Gastroesophageal sphincter (tissue), 4 donors: ENCODE results near the gene ANP32B. TPM values are rescaled to one million over a fixed set of nuclear protein-coding genes. Genes with fewer than 3 reads are reported as not detected.

Source experiments
- ATAC-seq: fragments of 150-250 bp; one replicate; pipeline ENCODE4 v1.9.1; 2016; ENCODE audit warnings: mild to moderate bottlenecking, moderate library complexity
- H3K27ac ChIP-seq, 4 donors: fragments of 200-600 bp; sonication (generic) in 3 of 4; 1 replicate in 3 of 4; 2 replicates in 1 of 4; pipeline ENCODE4 v1.5.1; 2016 to 2019
- H3K27me3 ChIP-seq: fragments of 200-600 bp; sonication (generic); one replicate; pipeline ENCODE4 v1.5.1; 2019
- H3K36me3 ChIP-seq, 2 donors: fragments of 200-600 bp; sonication (generic); one replicate each; pipeline ENCODE4 v1.5.1; 2019; ENCODE audit warnings: control low read depth in 1 of 2
- H3K4me1 ChIP-seq, 3 donors: fragments of 200-600 bp; sonication (generic); 1 replicate in 2 of 3; 2 replicates in 1 of 3; pipeline ENCODE4 v1.5.1; 2016 to 2019; ENCODE audit warnings: control low read depth in 2 of 3
- H3K4me3 ChIP-seq, 2 donors: fragments of 200-600 bp; sonication (generic); one replicate each; pipeline ENCODE4 v1.5.1; 2019; ENCODE audit warnings: mild to moderate bottlenecking in 1 of 2, moderate library complexity in 1 of 2
- H3K9me3 ChIP-seq, 3 donors: fragments of 200-600 bp; sonication (generic); one replicate each; pipeline ENCODE4 v1.5.1; 2017 to 2019; ENCODE audit warnings: control low read depth in 2 of 3
- CTCF ChIP-seq, 4 experiments: fragments of 200-600 bp in 2 of 4; fragments of 450-650 bp in 2 of 4; sonication (generic) in 1 of 4; IDR thresholded peaks; one replicate each; pipeline ENCODE4 v1.5.1; 2017 to 2019; ENCODE audit warnings: antibody characterized with exemption in 4 of 4, mild to moderate bottlenecking in 2 of 4, moderate library complexity in 2 of 4
- EP300 ChIP-seq: sonication (generic); formaldehyde crosslinking; IDR thresholded peaks from one replicate; pipeline ENCODE4 v1.6.1; 2017; ENCODE audit warnings: antibody characterized with exemption, mild to moderate bottlenecking
- POLR2A ChIP-seq, 2 donors: fragments of 450-650 bp; IDR thresholded peaks; one replicate each; pipeline ENCODE4 v1.6.1; 2017; ENCODE audit warnings: antibody characterized with exemption in 2 of 2, mild to moderate bottlenecking in 2 of 2, moderate library complexity in 1 of 2
- POLR2AphosphoS5 ChIP-seq: sonication (generic); formaldehyde crosslinking; IDR thresholded peaks from one replicate; pipeline ENCODE4 v1.6.1; 2017; ENCODE audit warnings: antibody characterized with exemption
- WGBS, 2 donors: methylation state at CpG; one replicate each; pipeline ENCODE4 v1.1.5; 2018; ENCODE audit warnings: low coverage in 1 of 2; 5-methylcytosine and 5-hydroxymethylcytosine counted together
- total RNA-seq, 4 donors: library from RNA; depleted of rRNA; stranded (reverse); fragments of >200 nt; gene quantifications; one replicate each; pipeline ENCODE4 v1.1.0, GENCODE V29; 2016

Gene ANP32B
- total RNA-seq, 4 donors from 2014 or later: 33.0 to 41.0 (median 36.1) TPM

- no peaks in the 10 kb centered on the region for H3K4me1 ChIP-seq
- WGBS, 2 donors: 70 to 76% methylated on average over 3 of the region's 3 CpGs
- no peak within 1 kb of the TSS for H3K4me3 ChIP-seq
- H3K9me3 ChIP-seq: no peaks in the 10 kb centered on the region
- peaks cover 57% of the 10 kb centered on the region for H3K27me3 ChIP-seq
- no peak for TF ChIP-seq EP300
- TF ChIP-seq POLR2A (IDR thresholded peaks at IDR 0.05): no peak
- TF ChIP-seq POLR2AphosphoS5: no peak
- TF ChIP-seq CTCF (IDR thresholded peaks at IDR 0.05): no peak
- no peak within 1 kb of the TSS for H3K27ac ChIP-seq
- no peak for ATAC-seq
- H3K36me3 ChIP-seq: no peaks in the 10 kb centered on the region
These were observed 45.0 kb upstream of the ANP32B start, which contains the start of gene HEMGN for GRCh38 chr9:97938081-97938644. Gene HEMGN, minus strand, starts transcription at chr9:97938172. Its CDS starts 36 bp downstream, at chr9:97938136.

- Histone ChIP-seq H3K4me1 (no peaks in the 10 kb centered on the region), H3K9me3 (no peaks in the 10 kb centered on the region), H3K27ac (no peak overlapping the region), H3K4me3 (no peak overlapping the region), H3K36me3 (no peaks in the 10 kb centered on the region), H3K27me3 (peaks cover 38% of the 10 kb centered on the region)
- ATAC-seq: no peak
- TF ChIP-seq EP300: no peak
- no peak for TF ChIP-seq POLR2AphosphoS5
- TF ChIP-seq CTCF (IDR thresholded peaks at IDR 0.05): no peak
- no peak for TF ChIP-seq POLR2A (IDR thresholded peaks at IDR 0.05)
These were observed 42.9 kb upstream of the ANP32B start for GRCh38 chr9:97940233-97940632.

- Histone ChIP-seq H3K4me1 (no peaks in the 10 kb centered on the region), H3K36me3 (no peaks in the 10 kb centered on the region), H3K9me3 (no peaks in the 10 kb centered on the region), H3K4me3 (no peak overlapping the region), H3K27ac (no peak overlapping the region), H3K27me3 (peaks cover 33% of the 10 kb centered on the region)
- ATAC-seq: no peak
- TF ChIP-seq EP300: no peak
- TF ChIP-seq POLR2A (IDR thresholded peaks at IDR 0.05): no peak
- no peak for TF ChIP-seq POLR2AphosphoS5
- no peak for TF ChIP-seq CTCF (IDR thresholded peaks at IDR 0.05)
- 45 to 57% methylated on average over 2 to 3 of the region's 3 CpGs for WGBS, 2 donors
These were observed 42.4 kb upstream of the ANP32B start for GRCh38 chr9:97940741-97941140.

- H3K27ac ChIP-seq: no peak overlapping the region
- no peak overlapping the region for H3K4me3 ChIP-seq
- no peak for TF ChIP-seq POLR2A (IDR thresholded peaks at IDR 0.05)
- no peak for TF ChIP-seq POLR2AphosphoS5
- TF ChIP-seq EP300: no peak
- ATAC-seq: no peak
- no peaks in the 10 kb centered on the region for H3K4me1 ChIP-seq
- H3K36me3 ChIP-seq: no peaks in the 10 kb centered on the region
- no peaks in the 10 kb centered on the region for H3K9me3 ChIP-seq
- WGBS, 2 donors: 50 to 88% methylated on average over 1 of the region's 1 CpG
- peaks cover 27% of the 10 kb centered on the region for H3K27me3 ChIP-seq
These were observed 41.8 kb upstream of the ANP32B start for GRCh38 chr9:97941323-97941722.

GRCh38 chr9:97943308-97943855, 39.8 kb upstream of the ANP32B start:
- no peak overlapping the region for H3K4me3 ChIP-seq
- H3K27me3 ChIP-seq: peaks cover 7% of the 10 kb centered on the region
- H3K9me3 ChIP-seq: no peaks in the 10 kb centered on the region
- no peak overlapping the region for H3K27ac ChIP-seq
- no peak for TF ChIP-seq EP300
- no peak for TF ChIP-seq POLR2A (IDR thresholded peaks at IDR 0.05)
- TF ChIP-seq POLR2AphosphoS5: no peak
- TF ChIP-seq CTCF (IDR thresholded peaks at IDR 0.05): no peak
- ATAC-seq: no peak
- H3K4me1 ChIP-seq: no peaks in the 10 kb centered on the region
- no peaks in the 10 kb centered on the region for H3K36me3 ChIP-seq
